GM19372 (cell line): ENCODE measurements around the gene PATJ.
"Not testable (repeated sequence)": the region's sequence is repeated elsewhere in the genome, so short reads cannot be mapped to it uniquely, and the experiment has no call there.

Experiments used
- ATAC-seq: cut with Tn5 transposase; IDR thresholded peaks from one replicate; pipeline ENCODE4 v1.9.1; 2021; ENCODE audit warnings: mild to moderate bottlenecking, low read depth, moderate library complexity; ENCODE audit not compliant: unreplicated experiment

The PATJ gene

GRCh38 chr1:61746813-61747212 lies 4.5 kb downstream of the PATJ start:
- no peak for ATAC-seq

- no peak for ATAC-seq
These were observed 6.3 kb downstream of the PATJ start for GRCh38 chr1:61748566-61748965.

GRCh38 chr1:61749574-61749973 lies 7.3 kb downstream of the PATJ start:
- no peak for ATAC-seq

- no peak for ATAC-seq
These were observed 10.7 kb downstream of the PATJ start for GRCh38 chr1:61752921-61753389.

- ATAC-seq, result no peak
These were observed 11.8 kb downstream of the PATJ start for GRCh38 chr1:61753998-61754508.

GRCh38 chr1:61754545-61754944 lies 12.3 kb downstream of the PATJ start:
- no peak for ATAC-seq

- no peak for ATAC-seq
These were observed 14.5 kb downstream of the PATJ start for GRCh38 chr1:61756773-61757172.

- no peak for ATAC-seq
These were observed 15.7 kb downstream of the PATJ start for GRCh38 chr1:61757950-61758349.

- no peak for ATAC-seq
These were observed 27.9 kb downstream of the PATJ start for GRCh38 chr1:61770131-61770530.

- no peak for ATAC-seq
These were observed 33.8 kb downstream of the PATJ start for GRCh38 chr1:61776091-61776490.

GRCh38 chr1:61779231-61779630 lies 37.0 kb downstream of the PATJ start:
- ATAC-seq, result no peak

- ATAC-seq, result no peak
These were observed 38.9 kb downstream of the PATJ start for GRCh38 chr1:61781151-61781550.

GRCh38 chr1:61782771-61783170 lies 40.5 kb downstream of the PATJ start:
- ATAC-seq, result peak; percentile 92

- no peak for ATAC-seq
These were observed 42.4 kb downstream of the PATJ start for GRCh38 chr1:61784726-61785125.

GRCh38 chr1:61790837-61791236 lies 48.6 kb downstream of the PATJ start:
- no peak for ATAC-seq

- no peak for ATAC-seq
These were observed 54.9 kb downstream of the PATJ start for GRCh38 chr1:61797045-61797755.

- not testable (repeated sequence) for ATAC-seq
These were observed 58.8 kb downstream of the PATJ start for GRCh38 chr1:61801047-61801446.

- no peak for ATAC-seq
These were observed 65.4 kb downstream of the PATJ start for GRCh38 chr1:61807606-61808140.

- ATAC-seq, result no peak
These were observed 66.0 kb downstream of the PATJ start for GRCh38 chr1:61808321-61808720.

GRCh38 chr1:61808968-61809367 lies 66.7 kb downstream of the PATJ start:
- no peak for ATAC-seq

- ATAC-seq, result no peak
These were observed 70.6 kb downstream of the PATJ start for GRCh38 chr1:61812916-61813315.

GRCh38 chr1:61816191-61816590 lies 73.9 kb downstream of the PATJ start:
- no peak for ATAC-seq
